DND-41 (cell line): ENCODE results near the gene RBMS1.

ENCODE experiments used
- ATAC-seq: fragments of 200-7000 bp; cut with Tn5 transposase; 3 replicates; pipeline ENCODE4 v1.9.1; 2021; ENCODE audit warnings: low read depth; ENCODE audit not compliant: insufficient read depth
- DNase-seq: peaks from one replicate; pipeline ENCODE4 v3.0.0-alpha.2; 2020
- H2AFZ ChIP-seq: 2 replicates; pipeline ENCODE4 v1.6.0; 2012; ENCODE audit warnings: low read depth, low read length
- H3K27ac ChIP-seq: 2 replicates; pipeline ENCODE4 v1.5.1; 2012; ENCODE audit warnings: low read length, inconsistent platforms
- H3K27me3 ChIP-seq: fragments of 200-600 bp; sonication (generic); 2 replicates; pipeline ENCODE4 v1.6.0; 2012; ENCODE audit warnings: low read length, mild to moderate bottlenecking, inconsistent platforms; ENCODE audit not compliant: insufficient read depth, poor library complexity
- H3K36me3 ChIP-seq: 2 replicates; pipeline ENCODE4 v1.5.1; 2012; ENCODE audit warnings: low read length, inconsistent platforms; ENCODE audit not compliant: insufficient read depth
- H3K4me1 ChIP-seq: 2 replicates; pipeline ENCODE4 v1.5.1; 2012; ENCODE audit warnings: mild to moderate bottlenecking, low read length; ENCODE audit not compliant: insufficient read depth
- H3K4me2 ChIP-seq: 2 replicates; pipeline ENCODE4 v1.6.0; 2012; ENCODE audit warnings: mild to moderate bottlenecking, moderate library complexity, low read length, inconsistent platforms; ENCODE audit not compliant: insufficient read depth
- H3K4me3 ChIP-seq, 2 experiments: fragments of 200-600 bp in 1 of 2; shearing (Covaris generic) in 1 of 2; 2 replicates each; pipeline ENCODE4 v1.5.1; 2012 to 2016; ENCODE audit warnings: inconsistent platforms in 2 of 2, low read length in 2 of 2, mild to moderate bottlenecking in 2 of 2, low read depth in 1 of 2, moderate library complexity in 1 of 2
- H3K79me2 ChIP-seq: 2 replicates; pipeline ENCODE4 v1.6.0; 2012; ENCODE audit warnings: low read length, inconsistent platforms; ENCODE audit not compliant: insufficient read depth
- H3K9ac ChIP-seq: 2 replicates; pipeline ENCODE4 v1.6.0; 2012; ENCODE audit warnings: low read depth, mild to moderate bottlenecking, inconsistent platforms, low read length, moderate library complexity
- H3K9me3 ChIP-seq: 2 replicates; pipeline ENCODE4 v1.5.1; 2012; ENCODE audit warnings: low read length, moderate library complexity, mild to moderate bottlenecking, inconsistent platforms; ENCODE audit not compliant: insufficient read depth, severe bottlenecking
- H4K20me1 ChIP-seq: 2 replicates; pipeline ENCODE4 v1.6.0; 2012; ENCODE audit warnings: low read length; ENCODE audit not compliant: insufficient read depth
- EZH2 ChIP-seq: IDR thresholded peaks from 3 replicates; pipeline ENCODE4 v1.6.1; 2012; ENCODE audit warnings: borderline replicate concordance, low read depth, mild to moderate bottlenecking, moderate library complexity, low read length, inconsistent platforms; ENCODE audit not compliant: severe bottlenecking
- TF ChIP-seq, protein P1 (sequence below): IDR thresholded peaks from 2 replicates; pipeline ENCODE4 v1.5.1; 2012; ENCODE audit warnings: borderline replicate concordance, low read length, moderate library complexity, mild to moderate bottlenecking; ENCODE audit not compliant: poor library complexity, severe bottlenecking; ENCODE audit errors: extremely low read depth

RBMS1 gene

DNA sequence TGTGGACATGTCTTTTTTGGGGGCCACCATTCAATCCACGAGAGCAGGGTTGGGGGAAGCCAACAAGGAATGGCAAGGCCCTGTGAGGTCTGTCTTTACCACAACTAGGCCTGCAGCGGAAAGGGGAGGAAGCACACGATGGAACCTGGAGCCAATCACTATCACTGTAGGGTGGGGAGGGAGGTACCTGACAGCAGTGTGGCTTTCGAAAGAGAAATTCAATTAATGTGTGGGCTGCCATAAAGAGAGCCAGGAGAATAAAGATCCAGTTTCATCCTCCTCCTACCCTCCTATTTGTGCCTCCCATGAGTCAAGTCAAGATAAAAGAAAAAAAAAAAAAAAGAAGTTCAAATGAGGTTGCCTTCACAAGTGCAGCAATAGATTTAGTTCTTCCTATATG, 18.9 kb upstream of the RBMS1 start:
- ATAC-seq = no peak; the same call in 2 of the 3 replicates
- Histone ChIP-seq H4K20me1 (no peaks in the 10 kb centered on the region), H3K36me3 (no peaks in the 10 kb centered on the region), H2AFZ (no peak overlapping the region), H3K79me2 (no peaks in the 10 kb centered on the region), H3K4me1 (peaks cover 1% of the 10 kb centered on the region), H3K9me3 (no peaks in the 10 kb centered on the region), H3K27ac (no peak overlapping the region), H3K4me2 (no peak overlapping the region), H3K4me3 (no peak overlapping the region), H3K27me3 (no peaks in the 10 kb centered on the region), H3K9ac (no peak overlapping the region)
- no peak for DNase-seq
- TF ChIP-seq EZH2 = no peak
- TF ChIP-seq, protein P1, sequence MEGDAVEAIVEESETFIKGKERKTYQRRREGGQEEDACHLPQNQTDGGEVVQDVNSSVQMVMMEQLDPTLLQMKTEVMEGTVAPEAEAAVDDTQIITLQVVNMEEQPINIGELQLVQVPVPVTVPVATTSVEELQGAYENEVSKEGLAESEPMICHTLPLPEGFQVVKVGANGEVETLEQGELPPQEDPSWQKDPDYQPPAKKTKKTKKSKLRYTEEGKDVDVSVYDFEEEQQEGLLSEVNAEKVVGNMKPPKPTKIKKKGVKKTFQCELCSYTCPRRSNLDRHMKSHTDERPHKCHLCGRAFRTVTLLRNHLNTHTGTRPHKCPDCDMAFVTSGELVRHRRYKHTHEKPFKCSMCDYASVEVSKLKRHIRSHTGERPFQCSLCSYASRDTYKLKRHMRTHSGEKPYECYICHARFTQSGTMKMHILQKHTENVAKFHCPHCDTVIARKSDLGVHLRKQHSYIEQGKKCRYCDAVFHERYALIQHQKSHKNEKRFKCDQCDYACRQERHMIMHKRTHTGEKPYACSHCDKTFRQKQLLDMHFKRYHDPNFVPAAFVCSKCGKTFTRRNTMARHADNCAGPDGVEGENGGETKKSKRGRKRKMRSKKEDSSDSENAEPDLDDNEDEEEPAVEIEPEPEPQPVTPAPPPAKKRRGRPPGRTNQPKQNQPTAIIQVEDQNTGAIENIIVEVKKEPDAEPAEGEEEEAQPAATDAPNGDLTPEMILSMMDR = no peak

DNA sequence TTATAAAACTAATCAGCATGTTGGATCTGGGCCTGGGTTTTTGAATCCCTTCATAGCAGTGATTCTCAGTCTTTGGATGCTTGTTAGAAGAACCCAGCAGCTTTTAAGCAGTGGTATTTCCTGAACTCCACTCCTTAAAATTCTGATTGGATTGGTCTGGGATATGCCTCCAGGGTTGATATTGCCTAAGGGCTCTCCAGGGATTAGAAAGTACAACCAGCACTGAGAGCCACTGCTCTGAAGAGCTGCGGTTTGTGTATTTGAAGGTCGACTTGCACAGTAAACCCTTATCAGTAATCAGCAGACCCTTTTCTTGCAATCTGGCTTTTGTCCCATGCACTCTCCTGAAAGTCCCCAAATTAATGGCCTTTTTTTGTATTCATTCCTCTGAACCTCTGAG, 17.0 kb upstream of the RBMS1 start:
- H3K36me3 ChIP-seq = no peaks in the 10 kb centered on the region
- TF ChIP-seq EZH2 = no peak
- no peaks in the 10 kb centered on the region for H3K79me2 ChIP-seq
- ATAC-seq = no peak
- H3K4me2 ChIP-seq = no peak overlapping the region
- H3K27ac ChIP-seq = no peak overlapping the region
- no peak for DNase-seq
- no peak overlapping the region for H3K4me3 ChIP-seq
- no peaks in the 10 kb centered on the region for H3K9me3 ChIP-seq
- no peak overlapping the region for H3K9ac ChIP-seq
- H3K27me3 ChIP-seq = no peaks in the 10 kb centered on the region
- no peak overlapping the region for H2AFZ ChIP-seq
- H3K4me1 ChIP-seq = peaks cover 18% of the 10 kb centered on the region
- no peaks in the 10 kb centered on the region for H4K20me1 ChIP-seq

DNA sequence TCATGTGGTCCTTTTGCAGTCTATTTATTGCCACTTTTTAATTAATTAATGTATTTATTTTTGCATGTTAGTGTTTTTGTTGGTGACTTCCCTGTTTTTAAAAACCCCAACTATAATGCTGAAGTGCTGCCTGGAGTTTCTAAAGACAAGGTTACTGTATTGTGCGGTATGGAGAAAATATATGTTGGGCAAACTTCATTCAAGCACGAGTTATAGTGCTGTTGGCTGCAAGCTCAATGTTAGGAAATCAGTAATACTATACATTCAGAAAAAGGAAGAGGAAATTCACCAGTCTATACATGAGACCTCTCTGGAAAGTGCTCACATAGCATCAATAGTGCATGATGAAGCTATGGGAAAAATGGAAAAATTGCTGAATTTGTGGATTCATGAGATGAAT, 15.4 kb upstream of the RBMS1 start:
- H3K79me2 ChIP-seq = no peaks in the 10 kb centered on the region
- no peak for ATAC-seq

DNA sequence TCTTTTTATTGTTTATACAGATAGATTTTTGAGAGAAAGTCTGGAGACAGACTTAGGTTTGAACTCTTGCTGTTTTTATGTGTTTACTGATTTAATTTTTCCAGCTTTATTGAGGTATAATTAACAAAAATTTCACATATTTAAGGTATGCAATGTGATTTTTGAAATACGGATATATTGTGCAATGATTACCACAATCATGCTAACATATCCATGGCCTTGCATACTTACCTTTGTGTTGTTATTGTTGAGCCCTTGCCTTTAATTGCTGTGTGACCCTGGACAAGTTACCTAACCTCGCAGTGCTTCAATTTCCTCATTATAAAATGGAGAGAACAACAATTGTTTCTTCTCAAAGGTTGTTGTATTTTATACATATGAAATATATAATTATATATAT, 13.9 kb upstream of the RBMS1 start:
- peaks cover 18% of the 10 kb centered on the region for H3K4me1 ChIP-seq
- no peak overlapping the region for H3K4me3 ChIP-seq
- H3K79me2 ChIP-seq = no peaks in the 10 kb centered on the region
- no peaks in the 10 kb centered on the region for H3K9me3 ChIP-seq
- DNase-seq = no peak
- no peaks in the 10 kb centered on the region for H3K36me3 ChIP-seq
- no peaks in the 10 kb centered on the region for H3K27me3 ChIP-seq
- H3K4me2 ChIP-seq = no peak overlapping the region
- no peak overlapping the region for H3K27ac ChIP-seq
- ATAC-seq = no peak
- H4K20me1 ChIP-seq = no peaks in the 10 kb centered on the region
- TF ChIP-seq EZH2 = no peak
- TF ChIP-seq, protein P1 = no peak
- no peak overlapping the region for H3K9ac ChIP-seq
- H2AFZ ChIP-seq = no peak overlapping the region

More for the DNA sequence above, 15.4 kb upstream of the RBMS1 start:
- Histone ChIP-seq H3K27me3 (no peaks in the 10 kb centered on the region), H3K27ac (no peak overlapping the region), H2AFZ (no peak overlapping the region), H3K4me3 (no peak overlapping the region), H4K20me1 (no peaks in the 10 kb centered on the region), H3K4me2 (no peak overlapping the region), H3K36me3 (no peaks in the 10 kb centered on the region), H3K9ac (no peak overlapping the region), H3K9me3 (no peaks in the 10 kb centered on the region), H3K4me1 (peaks cover 18% of the 10 kb centered on the region)
- DNase-seq = no peak
- TF ChIP-seq, protein P1 = no peak
- TF ChIP-seq EZH2 = no peak
